GM23248 (cell line): ENCODE results near the gene CASP14.

Experiments used
- EZH2 ChIP-seq: fragments of 200-600 bp; sonication (generic); IDR thresholded peaks from 2 replicates; pipeline ENCODE4 v1.6.1; 2018; ENCODE audit warnings: antibody characterized with exemption, mild to moderate bottlenecking; ENCODE audit not compliant: insufficient read depth, poor library complexity, severe bottlenecking
- EZH2phosphoT487 ChIP-seq: fragments of 200-600 bp; sonication (generic); IDR thresholded peaks from 2 replicates; pipeline ENCODE4 v1.6.1; 2018; ENCODE audit warnings: antibody characterized with exemption, moderate library complexity, mild to moderate bottlenecking, low read depth; ENCODE audit not compliant: insufficient read depth

DNA sequence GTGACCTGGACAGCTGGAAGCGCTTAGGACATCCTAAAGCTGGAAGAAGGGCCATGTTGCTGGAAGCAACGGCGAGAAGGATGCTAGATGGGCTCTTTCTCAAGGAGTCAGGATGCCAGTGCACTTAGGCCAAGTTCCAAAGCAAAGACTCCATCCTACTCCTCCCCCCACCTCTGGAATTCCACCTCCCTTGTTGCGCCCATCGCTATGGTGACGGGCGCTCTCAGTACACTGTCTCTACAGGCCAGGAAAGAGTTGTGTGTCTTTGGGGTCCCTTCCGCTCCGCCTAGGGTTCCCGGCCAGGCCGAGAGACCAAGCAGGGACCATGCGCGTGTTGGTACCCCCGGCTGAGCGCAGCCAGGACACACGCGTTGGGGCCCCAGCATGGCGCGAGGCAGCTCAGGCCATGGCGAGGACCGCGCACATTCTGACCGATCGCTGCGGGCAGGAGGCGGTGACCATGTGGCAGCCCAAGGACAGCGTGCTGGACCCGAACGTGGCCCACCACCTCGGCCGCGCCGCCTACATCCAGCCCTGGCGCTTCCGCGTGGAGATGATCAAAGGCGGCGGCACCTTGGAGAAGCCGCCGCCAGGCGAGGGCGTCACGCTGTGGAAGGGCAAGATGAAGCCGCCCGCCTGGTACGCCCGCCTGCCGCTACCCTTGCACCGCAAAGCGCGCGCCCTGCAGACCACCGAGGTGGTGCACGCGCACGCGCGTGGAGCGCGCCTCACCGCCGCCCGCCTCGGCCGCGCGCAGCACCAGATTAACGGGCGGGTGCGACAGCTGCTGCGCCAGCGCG, 38.6 kb upstream of the CASP14 start:
- TF ChIP-seq EZH2 = no peak
- TF ChIP-seq EZH2phosphoT487 = no peak
